H9 (cell line): ENCODE data around the gene RBMS3. TPM values are rescaled to one million over a fixed set of nuclear protein-coding genes. Genes with fewer than 3 reads are reported as not detected.

Source experiments
- DNase-seq: peaks from one replicate; pipeline ENCODE4 v3.0.0-alpha.2; 2017
- H2AFZ ChIP-seq: one replicate; pipeline ENCODE4 v1.6.1; 2013; ENCODE audit warnings: mild to moderate bottlenecking, low read length, control low read depth, moderate library complexity
- H2AK5ac ChIP-seq: 2 replicates; pipeline ENCODE4 v1.6.1; 2013; ENCODE audit warnings: low read length, control low read depth, mixed read lengths; ENCODE audit not compliant: insufficient read length
- H2BK120ac ChIP-seq: one replicate; pipeline ENCODE4 v1.6.1; 2013; ENCODE audit warnings: low read depth, mild to moderate bottlenecking, low read length, control low read depth, inconsistent platforms; ENCODE audit not compliant: poor library complexity, severe bottlenecking
- H2BK12ac ChIP-seq: 2 replicates; pipeline ENCODE4 v1.6.1; 2013; ENCODE audit warnings: low read length, control low read depth, mixed read lengths, low read depth; ENCODE audit not compliant: insufficient read length
- H2BK15ac ChIP-seq: 2 replicates; pipeline ENCODE4 v1.6.1; 2013; ENCODE audit warnings: low read depth, low read length, control low read depth
- H2BK20ac ChIP-seq: one replicate; pipeline ENCODE4 v1.6.1; 2013; ENCODE audit warnings: low read depth, mild to moderate bottlenecking, low read length, control low read depth, inconsistent platforms; ENCODE audit not compliant: poor library complexity, severe bottlenecking
- H2BK5ac ChIP-seq: 2 replicates; pipeline ENCODE4 v1.6.1; 2013; ENCODE audit warnings: low read length, control low read depth, mixed read lengths; ENCODE audit not compliant: insufficient read length
- H3K14ac ChIP-seq: 2 replicates; pipeline ENCODE4 v1.6.1; 2013; ENCODE audit warnings: low read length, control low read depth; ENCODE audit not compliant: insufficient read depth
- H3K18ac ChIP-seq: 2 replicates; pipeline ENCODE4 v1.6.1; 2013; ENCODE audit warnings: low read depth, mild to moderate bottlenecking, mixed read lengths, low read length, control low read depth; ENCODE audit not compliant: insufficient read length
- H3K23ac ChIP-seq: 2 replicates; pipeline ENCODE4 v1.6.1; 2013; ENCODE audit warnings: low read length, control low read depth, mixed read lengths, low read depth; ENCODE audit not compliant: insufficient read length
- H3K23me2 ChIP-seq: 2 replicates; pipeline ENCODE4 v1.6.1; 2013; ENCODE audit warnings: low read depth, mild to moderate bottlenecking, mixed read lengths, low read length, control low read depth; ENCODE audit not compliant: insufficient read length, poor library complexity, severe bottlenecking
- H3K27ac ChIP-seq: 2 replicates; pipeline ENCODE4 v1.5.1; 2013; ENCODE audit warnings: low read length, control low read depth, mixed read lengths, low read depth; ENCODE audit not compliant: insufficient read length
- H3K27me3 ChIP-seq: 2 replicates; pipeline ENCODE4 v1.6.1; 2013; ENCODE audit warnings: low read length, control low read depth, inconsistent platforms; ENCODE audit not compliant: insufficient read depth
- H3K4ac ChIP-seq: 2 replicates; pipeline ENCODE4 v1.6.1; 2013; ENCODE audit warnings: low read depth, mild to moderate bottlenecking, control low read depth, inconsistent platforms, low read length, moderate library complexity
- H3K4me1 ChIP-seq: 2 replicates; pipeline ENCODE4 v1.6.1; 2013; ENCODE audit warnings: low read length, control low read depth, inconsistent platforms; ENCODE audit not compliant: insufficient read depth
- H3K4me2 ChIP-seq: 2 replicates; pipeline ENCODE4 v1.6.1; 2013; ENCODE audit warnings: low read length, control low read depth, mixed read lengths; ENCODE audit not compliant: insufficient read length, insufficient read depth
- H3K56ac ChIP-seq: 2 replicates; pipeline ENCODE4 v1.6.1; 2013; ENCODE audit warnings: low read depth, mild to moderate bottlenecking, mixed read lengths, low read length, control low read depth; ENCODE audit not compliant: insufficient read length
- H3K79me1 ChIP-seq: 2 replicates; pipeline ENCODE4 v1.6.1; 2013; ENCODE audit warnings: low read depth, mild to moderate bottlenecking, moderate library complexity, low read length, control low read depth, inconsistent platforms; ENCODE audit not compliant: insufficient read depth, poor library complexity, severe bottlenecking
- H3K79me2 ChIP-seq: 2 replicates; pipeline ENCODE4 v1.6.1; 2013; ENCODE audit warnings: low read length, control low read depth, inconsistent platforms; ENCODE audit not compliant: insufficient read depth
- H3K9ac ChIP-seq: 2 replicates; pipeline ENCODE4 v1.6.1; 2013; ENCODE audit warnings: low read length, control low read depth, mixed read lengths; ENCODE audit not compliant: insufficient read length; ENCODE audit errors: extremely low read depth
- H3K9me3 ChIP-seq: one replicate; pipeline ENCODE4 v1.6.1; 2013; ENCODE audit warnings: low read depth, low read length, inconsistent platforms; ENCODE audit not compliant: control insufficient read depth
- H3T11ph ChIP-seq: one replicate; pipeline ENCODE4 v1.6.1; 2013; ENCODE audit warnings: mild to moderate bottlenecking, low read length, control low read depth, inconsistent platforms
- H4K20me1 ChIP-seq: one replicate; pipeline ENCODE4 v1.6.1; 2013; ENCODE audit not compliant: control insufficient read depth, insufficient read length, insufficient read depth
- H4K5ac ChIP-seq: 2 replicates; pipeline ENCODE4 v1.6.1; 2013; ENCODE audit warnings: low read depth, mild to moderate bottlenecking, mixed read lengths, low read length, control low read depth; ENCODE audit not compliant: insufficient read length
- H4K8ac ChIP-seq: replicated peaks from 2 replicates; pipeline ENCODE4 v1.6.1; 2013; ENCODE audit warnings: low read length, control low read depth, mixed read lengths, low read depth; ENCODE audit not compliant: insufficient read length
- H4K91ac ChIP-seq: 2 replicates; pipeline ENCODE4 v1.6.1; 2013; ENCODE audit warnings: low read depth, mild to moderate bottlenecking, moderate library complexity, mixed read lengths, low read length, control low read depth; ENCODE audit not compliant: insufficient read length
- H3K27ac Mint-ChIP-seq, 3 experiments: 2 replicates in 2 of 3; 3 replicates in 1 of 3; pipeline ENCODE4 v1.8.0; 2020 to 2021; ENCODE audit warnings: mixed read lengths in 3 of 3, mild to moderate bottlenecking in 1 of 3, moderate library complexity in 1 of 3
- H3K27me3 Mint-ChIP-seq: 2 replicates; pipeline ENCODE4 v1.8.0; 2021; ENCODE audit warnings: low read depth, mild to moderate bottlenecking, moderate library complexity, mixed read lengths
- H3K36me3 Mint-ChIP-seq, 3 experiments: 2 replicates in 2 of 3; 3 replicates in 1 of 3; pipeline ENCODE4 v1.8.0; 2020 to 2021; ENCODE audit warnings: low read depth in 3 of 3, mixed read lengths in 3 of 3; ENCODE audit not compliant: insufficient read depth in 1 of 3
- H3K4me1 Mint-ChIP-seq, 2 experiments: 2 replicates each; pipeline ENCODE4 v1.8.0; 2020; ENCODE audit warnings: mixed read lengths in 2 of 2
- H3K4me3 Mint-ChIP-seq, 2 experiments: 2 replicates in 1 of 2; 3 replicates in 1 of 2; pipeline ENCODE4 v1.8.0; 2020 to 2021; ENCODE audit warnings: mild to moderate bottlenecking in 2 of 2, mixed read lengths in 2 of 2, moderate library complexity in 1 of 2
- H3K9me3 Mint-ChIP-seq, 2 experiments: 2 replicates in 1 of 2; 3 replicates in 1 of 2; pipeline ENCODE4 v1.8.0; 2020; ENCODE audit warnings: mild to moderate bottlenecking in 2 of 2, mixed read lengths in 2 of 2, moderate library complexity in 1 of 2
- WGBS: extraction: QIAGEN DNeasy Blood & Tissue Kit; methylation state at CpG from one replicate; pipeline ENCODE4 v1.1.7; 2013; ENCODE audit warnings: missing lambda C conversion rate, low lambda C conversion rate, mixed read lengths; ENCODE audit not compliant: insufficient read length; ENCODE audit errors: extremely low coverage; 5-methylcytosine and 5-hydroxymethylcytosine counted together
- total RNA-seq: library from RNA; stranded (reverse); gene quantifications from 2 replicates; pipeline ENCODE4 v1.2.1, GENCODE V29; 2021
- TF ChIP-seq, protein P1 (sequence below): fragments of 200-600 bp; sonication (generic); conservative IDR thresholded peaks from 3 replicates; pipeline ENCODE4 v1.8.0; 2021; ENCODE audit warnings: antibody characterized with exemption, mild to moderate bottlenecking

The RBMS3 gene
- total RNA-seq, 1 experiment from 2014 or later = 8.1 TPM

DNA sequence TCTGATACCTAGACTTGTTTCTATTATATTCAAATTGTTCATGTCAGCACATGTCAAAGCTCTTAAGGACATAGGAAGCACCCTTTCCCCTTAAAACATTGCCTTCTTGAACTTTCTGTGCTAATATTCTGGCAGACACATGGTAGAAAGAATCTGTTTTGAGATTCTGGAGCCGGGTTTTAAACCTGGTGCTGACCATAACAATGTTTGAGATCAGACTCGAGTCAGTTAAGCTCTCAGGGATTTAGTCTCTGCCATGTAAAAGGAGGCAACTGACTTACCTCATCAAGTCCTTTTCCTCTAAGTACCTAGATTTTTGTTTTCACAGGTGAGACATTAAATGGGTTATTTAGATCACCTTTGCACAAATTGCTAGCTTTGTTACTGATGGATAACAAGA lies 38.9 kb downstream of the RBMS3 start:
- Histone ChIP-seq H3K27me3 (no peaks in the 10 kb centered on the region), H3K27ac (no peak overlapping the region), H2BK5ac (no peak overlapping the region), H3K9ac (no peak overlapping the region), H2BK20ac (no peak overlapping the region), H2AK5ac (no peak overlapping the region), H3K18ac (no peak overlapping the region), H3K14ac (no peak overlapping the region), H3K4ac (no peak overlapping the region), H2BK12ac (no peak overlapping the region), H3K23ac (no peak overlapping the region), H3K79me2 (no peaks in the 10 kb centered on the region), H3T11ph (no peak overlapping the region), H3K4me1 (no peaks in the 10 kb centered on the region), H4K5ac (no peak overlapping the region), H2BK15ac (no peak overlapping the region), H4K20me1 (no peaks in the 10 kb centered on the region), H3K9me3 (no peaks in the 10 kb centered on the region), H4K8ac (no peak overlapping the region), H3K56ac (no peak overlapping the region), H4K91ac (no peak overlapping the region), H2AFZ (no peak overlapping the region), H3K23me2 (no peaks in the 10 kb centered on the region), H3K4me2 (no peak overlapping the region), H3K79me1 (no peaks in the 10 kb centered on the region), H2BK120ac (no peak overlapping the region)
- TF ChIP-seq, protein P1, sequence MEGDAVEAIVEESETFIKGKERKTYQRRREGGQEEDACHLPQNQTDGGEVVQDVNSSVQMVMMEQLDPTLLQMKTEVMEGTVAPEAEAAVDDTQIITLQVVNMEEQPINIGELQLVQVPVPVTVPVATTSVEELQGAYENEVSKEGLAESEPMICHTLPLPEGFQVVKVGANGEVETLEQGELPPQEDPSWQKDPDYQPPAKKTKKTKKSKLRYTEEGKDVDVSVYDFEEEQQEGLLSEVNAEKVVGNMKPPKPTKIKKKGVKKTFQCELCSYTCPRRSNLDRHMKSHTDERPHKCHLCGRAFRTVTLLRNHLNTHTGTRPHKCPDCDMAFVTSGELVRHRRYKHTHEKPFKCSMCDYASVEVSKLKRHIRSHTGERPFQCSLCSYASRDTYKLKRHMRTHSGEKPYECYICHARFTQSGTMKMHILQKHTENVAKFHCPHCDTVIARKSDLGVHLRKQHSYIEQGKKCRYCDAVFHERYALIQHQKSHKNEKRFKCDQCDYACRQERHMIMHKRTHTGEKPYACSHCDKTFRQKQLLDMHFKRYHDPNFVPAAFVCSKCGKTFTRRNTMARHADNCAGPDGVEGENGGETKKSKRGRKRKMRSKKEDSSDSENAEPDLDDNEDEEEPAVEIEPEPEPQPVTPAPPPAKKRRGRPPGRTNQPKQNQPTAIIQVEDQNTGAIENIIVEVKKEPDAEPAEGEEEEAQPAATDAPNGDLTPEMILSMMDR = no peak
- Mint-ChIP-seq H3K4me1 (peaks cover 2 to 18% of the 10 kb centered on the region in 2 experiments; a peak in 3 of 4 replicates), H3K36me3 (no peaks in the 10 kb centered on the region), H3K27ac (no peak overlapping the region), H3K4me3 (no peak overlapping the region), H3K27me3 (no peaks in the 10 kb centered on the region), H3K9me3 (no peaks in the 10 kb centered on the region; a peak in 1 of 5 replicates)
- DNase-seq = no peak
- no CpG with 5 or more reads among the region's 2 CpGs for WGBS
